ENCODE results near the gene KLHL20. TPM values are rescaled to one million over a fixed set of nuclear protein-coding genes. Genes with fewer than 3 reads are reported as not detected.

The KLHL20 gene
- total and polyA plus RNA-seq, 2 of the 8 experiments (the other 6 are each of a cell fraction or from before 2014, with no cell fraction given), result 4.9 to 12.3 TPM

GRCh38 chr1:173669491-173669941, 45.3 kb upstream of the KLHL20 start, which contains the start of gene ANKRD45 (continued):
- TF ChIP-seq CHD7 (IDR thresholded peaks at IDR 0.05; ENCODE audit: insufficient replicate concordance, low read length), result no peak
- TF ChIP-seq TBP (IDR thresholded peaks at IDR 0.05; ENCODE audit: low read depth, low read length), result 0 out of 2 replicates have a peak, but pooled peaks have one; percentile 38
- no peak for TF ChIP-seq KDM1A (IDR thresholded peaks at IDR 0.05; ENCODE audit: borderline replicate concordance, low read length)
- no peak for TF ChIP-seq GABPA (IDR thresholded peaks at IDR 0.05; ENCODE audit: borderline replicate concordance, insufficient read depth, low read length)
- no peak for TF ChIP-seq FOSL1 (IDR thresholded peaks at IDR 0.05; ENCODE audit: insufficient read depth, low read depth, low read length)
- TF ChIP-seq KDM5A (IDR thresholded peaks at IDR 0.05; ENCODE audit: low read length), result no peak

Data from H1 (cell line).